ENCODE data around the gene ZNF891.

ZNF891 gene

GRCh38 chr12:133145981-133146380 is 15.9 kb upstream of the ZNF891 start:
- Histone ChIP-seq H3K27ac (ENCODE audit: extremely low read depth, low read depth, low read length) (no peak overlapping the region), H3K4me3 (ENCODE audit: low read depth, low read length) (no peak overlapping the region), H3K36me3 (ENCODE audit: control insufficient read depth in 2 of 2, insufficient read depth in 1 of 2, low read length in 2 of 2) (peaks cover 18 to 54% of the 10 kb centered on the region in 2 experiments; a peak in 2 of 3 replicates), H3K4me1 (ENCODE audit: control insufficient read depth, insufficient read depth, low read length) (no peaks in the 10 kb centered on the region), H3K9me3 (ENCODE audit: control insufficient read depth, insufficient read depth, low read depth, low read length) (no peaks in the 10 kb centered on the region)
- CTCF ChIA-PET: no interaction called here
- POLR2A ChIA-PET: no interaction called here
- TF ChIP-seq ZNF221 (tag by site-specific recombination; IDR thresholded peaks at IDR 0.05; ENCODE audit: borderline replicate concordance): no peak
- TF ChIP-seq ZNF324 (tag by site-specific recombination; IDR thresholded peaks at IDR 0.05): no peak
- no peak for TF ChIP-seq ZNF785 (tag by site-specific recombination; IDR thresholded peaks at IDR 0.05)
- no peak for TF ChIP-seq SP7 (tag by site-specific recombination; IDR thresholded peaks at IDR 0.05)
- no peak for TF ChIP-seq ZFP41 (tag by site-specific recombination; IDR thresholded peaks at IDR 0.05; ENCODE audit: borderline replicate concordance)
- TF ChIP-seq WT1 (tag by site-specific recombination; IDR thresholded peaks at IDR 0.05): no peak
- no peak for TF ChIP-seq ZNF148 (tag by site-specific recombination; IDR thresholded peaks at IDR 0.05; ENCODE audit: borderline replicate concordance)
- TF ChIP-seq ZNF433 (tag by site-specific recombination; IDR thresholded peaks at IDR 0.05; ENCODE audit: low read depth): no peak
- TF ChIP-seq ZNF174 (tag by site-specific recombination; IDR thresholded peaks at IDR 0.05): no peak

- TF ChIP-seq REST (tag by site-specific recombination; IDR thresholded peaks at IDR 0.05): no peak
- TF ChIP-seq GLI4 (tag by site-specific recombination; IDR thresholded peaks at IDR 0.05): no peak
- no peak for TF ChIP-seq PRDM1 (tag by site-specific recombination; IDR thresholded peaks at IDR 0.05)
- TF ChIP-seq ZNF221 (tag by site-specific recombination; IDR thresholded peaks at IDR 0.05; ENCODE audit: borderline replicate concordance): no peak
- no peak for TF ChIP-seq IKZF3 (tag by site-specific recombination; IDR thresholded peaks at IDR 0.05)
- TF ChIP-seq GLI2 (tag by site-specific recombination; IDR thresholded peaks at IDR 0.05; ENCODE audit: borderline replicate concordance, low read depth): no peak
- no peak for TF ChIP-seq ZNF292 (tag by site-specific recombination; IDR thresholded peaks at IDR 0.05; ENCODE audit: borderline replicate concordance, low read depth)
- no peak for TF ChIP-seq BCL11B (tag by site-specific recombination; IDR thresholded peaks at IDR 0.05; ENCODE audit: low read depth)
- no peak for TF ChIP-seq FEZF1 (tag by site-specific recombination; IDR thresholded peaks at IDR 0.05)
- no peak for TF ChIP-seq GLIS2 (tag by site-specific recombination; IDR thresholded peaks at IDR 0.05)
- TF ChIP-seq SCRT1 (tag by site-specific recombination; IDR thresholded peaks at IDR 0.05; ENCODE audit: borderline replicate concordance): no peak
- no peak for TF ChIP-seq ZBTB17 (tag by site-specific recombination; IDR thresholded peaks at IDR 0.05)
- no peak for TF ChIP-seq ZNF366 (tag by site-specific recombination; conservative IDR thresholded peaks at IDR 0.05)
- TF ChIP-seq ZNF133 (tag by site-specific recombination; IDR thresholded peaks at IDR 0.05): no peak
- TF ChIP-seq PATZ1 (tag by site-specific recombination; IDR thresholded peaks at IDR 0.05): no peak
- TF ChIP-seq ZNF529 (tag by site-specific recombination; IDR thresholded peaks at IDR 0.05; ENCODE audit: insufficient replicate concordance): no peak
- no peak for TF ChIP-seq ZNF654 (tag by site-specific recombination; IDR thresholded peaks at IDR 0.05; ENCODE audit: low read depth)
- H3K4me1 ChIP-seq (ENCODE audit: control insufficient read depth, insufficient read depth, low read length): no peaks in the 10 kb centered on the region
- CTCF ChIA-PET: no interaction called here
- H3K4me3 ChIP-seq (ENCODE audit: low read depth, low read length): no peak overlapping the region
- POLR2A ChIA-PET: no interaction called here
- H3K9me3 ChIP-seq (ENCODE audit: control insufficient read depth, insufficient read depth, low read depth, low read length): peaks cover 4% of the 10 kb centered on the region; the same call in 1 of the 2 replicates
- no peak overlapping the region for H3K27ac ChIP-seq (ENCODE audit: extremely low read depth, low read depth, low read length)
- peaks cover 0 to 65% of the 10 kb centered on the region in 2 experiments for H3K36me3 ChIP-seq (ENCODE audit: control insufficient read depth in 2 of 2, insufficient read depth in 1 of 2, low read length in 2 of 2)
Observed at GRCh38 chr12:133135747-133136146, 5.7 kb upstream of the ZNF891 start.

Measured in HEK293 (cell line).